Stimulated activated CD8-positive, alpha-beta memory T cell treated with anti-CD3 and anti-CD28 coated beads, Interleukin-4, amount 100 ng/mL, for 48 hours (primary cell): ENCODE results near the gene GALNTL6.
"Not testable (repeated sequence)": the region's sequence is repeated elsewhere in the genome, so short reads cannot be mapped to it uniquely, and the experiment has no call there.

Experiments used
- DNase-seq: peaks from one replicate; pipeline ENCODE4 v3.0.0-alpha.2; 2020

Gene GALNTL6

GRCh38 chr4:172963498-172964294 lies 1150.5 kb downstream of the GALNTL6 start:
- no peak for DNase-seq

- DNase-seq, result not testable (repeated sequence)
Observed at GRCh38 chr4:172970189-172970588, 1157.0 kb downstream of the GALNTL6 start.

GRCh38 chr4:172974586-172974985 lies 1161.4 kb downstream of the GALNTL6 start:
- DNase-seq, result no peak

GRCh38 chr4:172975651-172976229 lies 1162.5 kb downstream of the GALNTL6 start:
- DNase-seq, result no peak

GRCh38 chr4:172977491-172978041 lies 1164.4 kb downstream of the GALNTL6 start:
- not testable (repeated sequence) for DNase-seq

GRCh38 chr4:172978848-172979247 lies 1165.6 kb downstream of the GALNTL6 start:
- no peak for DNase-seq

GRCh38 chr4:172979332-172979731 lies 1166.1 kb downstream of the GALNTL6 start:
- DNase-seq, result no peak

GRCh38 chr4:172980219-172980618 lies 1167.0 kb downstream of the GALNTL6 start:
- no peak for DNase-seq

- no peak for DNase-seq
Observed at GRCh38 chr4:172982151-172982590, 1169.0 kb downstream of the GALNTL6 start.

GRCh38 chr4:172983014-172983413 lies 1169.8 kb downstream of the GALNTL6 start:
- no peak for DNase-seq

GRCh38 chr4:172983631-172984030 lies 1170.4 kb downstream of the GALNTL6 start:
- DNase-seq, result no peak

GRCh38 chr4:172985552-172985951 lies 1172.3 kb downstream of the GALNTL6 start:
- DNase-seq, result no peak

- no peak for DNase-seq
Observed at GRCh38 chr4:172986114-172986513, 1172.9 kb downstream of the GALNTL6 start.

GRCh38 chr4:172989984-172990820 lies 1177.0 kb downstream of the GALNTL6 start:
- no peak for DNase-seq

GRCh38 chr4:172992648-172993378 lies 1179.6 kb downstream of the GALNTL6 start:
- DNase-seq, result no peak

- no peak for DNase-seq
Observed at GRCh38 chr4:172995161-172995560, 1182.0 kb downstream of the GALNTL6 start.

GRCh38 chr4:172995704-172996103 lies 1182.5 kb downstream of the GALNTL6 start:
- no peak for DNase-seq

GRCh38 chr4:172996571-172997216 lies 1183.5 kb downstream of the GALNTL6 start:
- DNase-seq, result no peak

- DNase-seq, result no peak
Observed at GRCh38 chr4:172997217-172997609, 1184.0 kb downstream of the GALNTL6 start.

GRCh38 chr4:172997856-172998255 lies 1184.7 kb downstream of the GALNTL6 start:
- no peak for DNase-seq

GRCh38 chr4:172998527-172999469 lies 1185.6 kb downstream of the GALNTL6 start:
- no peak for DNase-seq
